Measurements from ENCODE around the gene KLHL26.

DNA sequence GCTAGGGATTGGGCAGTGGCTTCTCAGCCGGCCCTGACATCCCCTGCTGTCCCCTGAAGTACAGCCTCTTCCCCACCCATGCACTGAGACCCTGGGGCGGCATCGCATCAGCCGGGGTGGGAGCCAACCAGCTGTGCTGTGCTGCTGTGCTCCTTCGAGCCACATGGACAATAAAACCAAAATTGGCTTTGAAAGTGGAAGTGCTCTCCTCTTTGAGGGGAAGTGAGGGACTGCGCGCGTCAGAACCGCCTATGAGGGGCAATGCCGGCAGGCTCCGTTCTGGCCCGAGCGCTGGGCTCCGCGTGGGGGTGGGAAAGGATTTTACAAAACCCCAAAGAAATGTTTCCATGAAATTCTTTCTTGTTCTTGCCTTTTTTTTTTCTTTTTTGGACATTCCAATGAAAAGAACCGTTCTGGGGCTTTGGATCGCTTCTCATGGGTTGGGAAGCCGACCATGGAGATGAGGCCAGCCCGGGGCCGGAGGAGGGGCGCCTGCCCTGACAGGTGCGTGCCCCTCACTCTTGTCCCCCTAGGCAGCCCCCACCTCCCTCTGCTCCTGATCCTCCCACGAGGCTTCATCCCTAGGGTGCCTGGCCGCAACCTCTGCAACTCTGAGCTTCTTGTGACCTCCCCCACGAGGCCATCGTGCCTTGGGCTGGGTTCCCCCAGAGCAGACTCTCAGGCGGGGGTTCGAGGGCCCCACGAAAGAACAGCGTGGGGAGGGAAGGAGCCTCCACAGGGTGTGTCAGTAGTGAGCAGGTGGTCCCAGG lies 22.6 kb downstream of the KLHL26 start:
- TF ChIP-seq EZH2phosphoT487 (IDR thresholded peaks at IDR 0.05; ENCODE audit: borderline replicate concordance) = no peak
- TF ChIP-seq, protein P1, sequence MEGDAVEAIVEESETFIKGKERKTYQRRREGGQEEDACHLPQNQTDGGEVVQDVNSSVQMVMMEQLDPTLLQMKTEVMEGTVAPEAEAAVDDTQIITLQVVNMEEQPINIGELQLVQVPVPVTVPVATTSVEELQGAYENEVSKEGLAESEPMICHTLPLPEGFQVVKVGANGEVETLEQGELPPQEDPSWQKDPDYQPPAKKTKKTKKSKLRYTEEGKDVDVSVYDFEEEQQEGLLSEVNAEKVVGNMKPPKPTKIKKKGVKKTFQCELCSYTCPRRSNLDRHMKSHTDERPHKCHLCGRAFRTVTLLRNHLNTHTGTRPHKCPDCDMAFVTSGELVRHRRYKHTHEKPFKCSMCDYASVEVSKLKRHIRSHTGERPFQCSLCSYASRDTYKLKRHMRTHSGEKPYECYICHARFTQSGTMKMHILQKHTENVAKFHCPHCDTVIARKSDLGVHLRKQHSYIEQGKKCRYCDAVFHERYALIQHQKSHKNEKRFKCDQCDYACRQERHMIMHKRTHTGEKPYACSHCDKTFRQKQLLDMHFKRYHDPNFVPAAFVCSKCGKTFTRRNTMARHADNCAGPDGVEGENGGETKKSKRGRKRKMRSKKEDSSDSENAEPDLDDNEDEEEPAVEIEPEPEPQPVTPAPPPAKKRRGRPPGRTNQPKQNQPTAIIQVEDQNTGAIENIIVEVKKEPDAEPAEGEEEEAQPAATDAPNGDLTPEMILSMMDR (conservative IDR thresholded peaks at IDR 0.05; ENCODE audit: low read length) = no peak

Data from Loucy (cell line).